ENCODE measurements around the gene RNF38.

RNF38 gene

GRCh38 chr9:36290996-36291395 is 109.1 kb downstream of the RNF38 start:
- DNase-seq = no peak

GRCh38 chr9:36289836-36290435 is 110.1 kb downstream of the RNF38 start:
- DNase-seq = no peak

GRCh38 chr9:36288070-36288469 is 112.0 kb downstream of the RNF38 start:
- no peak for DNase-seq

All from COR-L47 (cell line).